T1000 (cell line): ENCODE data around the gene SPRN.
"Not testable (repeated sequence)": the region's sequence is repeated elsewhere in the genome, so short reads cannot be mapped to it uniquely, and the experiment has no call there.

ENCODE experiments used
- DNase-seq: peaks from one replicate; lab custom pipeline; 2025; ENCODE audit warnings: mixed read lengths; lab: John Stamatoyannopoulos, UW

SPRN gene

DNA sequence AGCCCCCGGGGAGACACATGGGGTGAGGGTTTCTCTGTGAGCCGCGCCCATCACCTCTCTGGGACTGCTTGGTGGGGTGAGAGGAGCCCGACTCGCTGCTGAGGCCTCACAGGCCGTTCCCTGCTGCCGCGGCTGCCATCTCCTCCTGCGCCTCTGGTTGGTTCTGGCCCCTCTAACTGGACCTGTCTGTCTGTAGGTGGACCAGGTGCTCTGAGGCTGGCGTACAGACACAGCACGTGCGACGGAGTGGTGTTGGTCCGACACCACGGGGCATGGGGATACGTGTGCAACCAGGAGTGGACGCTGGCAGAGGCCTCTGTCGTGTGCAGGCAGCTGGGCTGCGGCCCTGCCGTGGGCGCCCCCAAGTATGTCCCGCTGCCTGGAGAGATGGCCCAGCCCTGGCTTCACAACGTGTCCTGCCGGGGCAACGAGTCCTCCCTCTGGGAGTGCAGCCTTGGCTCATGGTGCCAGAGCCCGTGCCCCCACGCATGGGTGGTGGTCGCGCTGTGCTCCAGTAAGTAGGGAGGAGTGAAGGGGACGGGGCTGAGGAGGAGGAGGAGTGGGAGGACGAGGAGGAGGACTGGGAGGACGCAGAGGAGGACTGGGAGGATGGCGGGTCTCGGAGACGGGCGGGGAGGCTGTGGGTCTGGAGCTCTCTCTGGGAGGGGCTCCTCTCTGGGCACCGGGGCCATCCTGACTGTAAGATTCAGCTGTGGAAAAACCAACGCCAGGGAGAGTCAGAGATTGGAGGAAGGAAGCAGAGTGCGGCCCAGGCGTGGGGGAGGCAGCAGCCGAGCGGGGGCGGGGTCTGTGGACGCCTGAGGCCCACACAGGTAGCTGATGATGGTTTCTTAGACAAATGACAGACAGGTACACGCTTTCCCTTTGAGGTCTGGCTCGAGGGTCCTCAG is 31.9 kb upstream of the SPRN start:
- no peak for DNase-seq

DNA sequence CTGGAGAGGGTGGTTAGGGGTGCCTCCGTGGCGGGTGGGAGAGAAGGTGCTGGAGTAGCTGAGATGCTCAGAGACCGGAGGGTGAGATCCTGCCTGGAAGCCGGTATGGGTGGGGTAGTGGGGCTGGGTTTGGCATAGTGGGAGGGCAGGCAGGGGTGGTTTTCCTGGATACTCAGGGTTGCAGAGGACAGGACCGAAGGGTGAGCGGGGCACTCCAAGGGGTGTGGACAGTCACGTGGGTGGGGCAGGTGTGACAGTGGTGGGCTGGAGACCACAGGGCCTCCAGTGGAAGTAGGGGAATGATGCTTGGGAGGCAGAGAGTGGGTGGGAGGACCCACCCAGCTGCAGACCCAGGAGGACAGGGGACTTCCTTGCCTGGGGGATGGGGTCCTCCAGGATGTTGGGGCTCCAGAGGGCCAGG is 31.2 kb upstream of the SPRN start:
- no peak for DNase-seq

- no peak for DNase-seq
Measured at GRCh38 chr10:133455196-133455595, 30.8 kb upstream of the SPRN start.

GRCh38 chr10:133454204-133454893 is 29.9 kb upstream of the SPRN start:
- DNase-seq = no peak

- no peak for DNase-seq
Measured at GRCh38 chr10:133453516-133454203, 29.2 kb upstream of the SPRN start, which contains the start of gene SCART1. Gene SCART1, plus strand, starts transcription at chr10:133453945. Its CDS starts 53 bp downstream, at chr10:133453998.

DNA sequence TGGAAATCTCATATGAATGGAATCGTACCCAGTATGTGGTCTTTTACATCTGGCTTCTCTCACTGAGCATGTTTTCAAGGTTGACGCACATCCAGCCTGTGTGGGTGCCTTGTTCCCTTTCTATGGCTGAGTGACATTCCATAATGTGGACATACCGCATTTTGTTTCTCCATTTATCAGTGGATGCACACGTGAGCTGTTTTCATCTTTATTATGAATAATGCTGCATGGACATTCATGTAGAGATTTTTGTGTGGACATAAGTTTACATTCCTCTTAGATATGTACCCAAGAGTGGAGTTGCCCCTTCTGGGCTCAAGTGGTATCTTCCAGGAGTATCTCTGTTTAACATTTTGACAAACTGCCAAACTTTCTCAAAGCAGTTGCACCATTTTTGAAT is 28.0 kb upstream of the SPRN start:
- DNase-seq = no peak

GRCh38 chr10:133451346-133451745 is 26.9 kb upstream of the SPRN start:
- no peak for DNase-seq

GRCh38 chr10:133448120-133448519 is 23.7 kb upstream of the SPRN start:
- no peak for DNase-seq

GRCh38 chr10:133446979-133447378 is 22.6 kb upstream of the SPRN start:
- DNase-seq = no peak

GRCh38 chr10:133445751-133446708 is 21.6 kb upstream of the SPRN start:
- DNase-seq = no peak

- no peak for DNase-seq
Measured at GRCh38 chr10:133445268-133445732, 20.9 kb upstream of the SPRN start.

GRCh38 chr10:133444342-133445267 is 20.2 kb upstream of the SPRN start:
- no peak for DNase-seq

- DNase-seq = no peak
Measured at GRCh38 chr10:133442967-133443924, 18.8 kb upstream of the SPRN start.

DNA sequence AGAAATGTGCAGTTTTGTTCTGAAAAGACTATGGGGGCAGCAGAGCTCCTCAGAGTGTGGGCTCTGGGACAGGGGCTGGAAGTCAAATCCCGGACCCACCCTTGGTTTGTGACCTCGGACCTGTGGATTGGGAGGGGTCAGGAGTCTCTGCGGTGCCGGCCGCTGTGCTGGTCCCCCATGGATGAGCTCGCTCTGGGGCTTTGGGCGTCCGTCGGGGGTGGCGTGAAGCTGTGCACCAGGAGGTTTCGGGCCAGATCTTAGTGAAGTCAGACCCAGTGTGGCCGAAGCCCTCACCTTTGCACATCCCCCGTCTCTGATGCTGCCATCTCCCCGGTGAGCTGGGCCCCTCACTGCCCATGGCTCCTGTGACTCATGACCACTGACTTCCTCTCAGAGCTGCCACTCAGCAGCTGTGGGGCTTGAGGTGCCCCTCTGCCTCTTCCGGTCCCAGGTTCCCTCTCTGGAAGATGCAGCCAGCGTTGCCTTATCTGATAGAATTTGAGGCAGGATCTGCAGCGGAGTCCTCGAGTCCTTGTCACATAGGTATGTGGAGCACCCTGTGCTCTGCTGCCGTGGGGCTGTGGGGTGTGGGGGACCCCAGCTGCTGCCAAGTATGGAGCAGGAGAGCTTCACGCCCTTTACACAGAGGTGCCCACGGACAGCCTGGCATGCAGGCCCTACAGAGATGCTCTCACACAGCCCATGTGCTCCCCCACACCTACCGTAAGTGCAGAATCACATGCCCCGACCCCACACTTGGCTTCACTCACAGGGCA is 18.0 kb upstream of the SPRN start:
- DNase-seq = no peak

DNA sequence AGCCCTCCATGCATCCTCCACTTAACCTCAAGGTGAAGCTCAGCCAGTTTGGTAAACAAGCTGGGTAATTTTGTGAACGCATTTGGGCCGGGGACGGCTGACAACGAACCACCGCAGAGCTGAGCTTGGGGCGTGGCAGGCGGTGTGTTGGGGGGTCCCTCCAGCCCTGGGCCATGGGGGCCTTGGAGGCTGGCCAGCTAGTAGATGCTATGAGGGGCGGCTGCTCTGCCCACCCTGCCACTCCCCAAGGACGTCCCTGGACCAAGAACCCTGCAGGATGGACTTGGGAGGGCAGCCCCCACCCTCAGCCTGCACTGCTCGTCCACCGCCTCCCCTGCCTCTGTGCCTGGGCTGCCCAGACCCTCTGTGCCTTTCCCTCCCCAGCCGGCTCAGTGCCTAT is 17.4 kb upstream of the SPRN start:
- DNase-seq = no peak

GRCh38 chr10:133441356-133441755 is 16.9 kb upstream of the SPRN start:
- not testable (repeated sequence) for DNase-seq

DNA sequence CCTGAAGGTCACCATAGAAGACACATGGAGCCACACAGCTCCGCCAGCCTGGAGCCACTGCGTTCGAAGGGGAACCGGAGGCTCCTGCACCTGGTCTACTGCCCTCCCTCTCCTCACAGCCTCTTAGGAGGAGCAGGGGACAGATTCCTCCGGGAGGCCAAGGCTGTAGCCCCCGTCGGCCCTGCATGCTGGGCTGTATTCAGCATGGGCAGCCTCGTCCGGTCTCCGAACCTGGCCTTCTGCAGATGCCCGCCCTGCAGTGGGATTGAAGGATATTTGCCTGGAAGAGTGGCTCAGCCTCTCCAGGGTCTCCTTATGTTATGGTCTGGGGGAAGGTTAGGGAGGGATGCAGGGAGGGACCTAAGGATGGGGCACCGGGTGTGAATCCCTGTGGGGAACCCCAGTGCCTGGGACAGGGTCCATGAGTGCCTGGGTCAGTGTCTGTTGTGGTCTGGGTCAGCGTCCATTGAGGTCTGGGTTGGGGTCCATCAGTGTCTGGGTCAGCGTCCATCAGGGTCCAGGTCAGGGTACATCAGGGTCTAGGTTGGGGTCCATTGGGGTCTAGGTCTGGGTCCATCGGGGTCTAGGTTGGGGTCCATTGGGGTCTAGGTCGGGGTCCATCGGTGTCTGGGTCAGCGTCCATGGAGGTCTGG is 16.3 kb upstream of the SPRN start:
- DNase-seq = no peak
